Measurements from ENCODE around the gene ZNF337. TPM values are rescaled to one million over a fixed set of nuclear protein-coding genes. Genes with fewer than 3 reads are reported as not detected.
"Not testable (repeated sequence)": the region's sequence is repeated elsewhere in the genome, so short reads cannot be mapped to it uniquely, and the experiment has no call there.

ZNF337 gene
- polyA plus RNA-seq (ENCODE audit: insufficient read length), result 39.1 TPM
- long read RNA-seq, donor 1, transcript ZNF337-201 (5 exons, 3,205 nt), result major isoform, 5 of 5 reads
- long read RNA-seq, donor 1, partial matches to known transcripts, result 0 of 5 reads
- long read RNA-seq, donor 1, other reads (novel, unspliced or antisense), result 0 of 5 reads
- long read RNA-seq, donor 2, transcript ZNF337-201 (5 exons, 3,205 nt), result major isoform, 6 of 10 reads
- long read RNA-seq, donor 2, partial matches to known transcripts, result 0 of 10 reads
- long read RNA-seq, donor 2, other reads (novel, unspliced or antisense), result 0 of 10 reads
- long read RNA-seq, donor 3, transcript ZNF337-201 (5 exons, 3,205 nt), result major isoform, 5 of 6 reads
- long read RNA-seq, donor 3, partial matches to known transcripts, result 0 of 6 reads
- long read RNA-seq, donor 3, other reads (novel, unspliced or antisense), result 0 of 6 reads
- long read RNA-seq, donor 4, result 0 reads
- long read RNA-seq, donor 5, partial matches to known transcripts, result 0 of 5 reads
- long read RNA-seq, donor 5, other reads (novel, unspliced or antisense), result 0 of 5 reads
- long read RNA-seq, donor 6, transcript ZNF337-201 (5 exons, 3,205 nt), result major isoform, 6 of 6 reads
- long read RNA-seq, donor 6, partial matches to known transcripts, result 0 of 6 reads
- long read RNA-seq, donor 6, other reads (novel, unspliced or antisense), result 0 of 6 reads
- long read RNA-seq, donor 7, transcript ZNF337-202 (4 exons, 3,613 nt), result minor isoform, 5 of 14 reads
- long read RNA-seq, donor 7, transcript ZNF337-201 (5 exons, 3,205 nt), result major isoform, 9 of 14 reads
- long read RNA-seq, donor 7, partial matches to known transcripts, result 0 of 14 reads
- long read RNA-seq, donor 7, other reads (novel, unspliced or antisense), result 0 of 14 reads
- long read RNA-seq, donor 8, partial matches to known transcripts, result 0 of 4 reads
- long read RNA-seq, donor 8, other reads (novel, unspliced or antisense), result 0 of 4 reads

- DNase-seq, result peak; percentile 94
Measured at GRCh38 chr20:25696371-25697131, at the start of gene ZNF337. TSS of gene ZNF337 (minus strand) at chr20:25696853. CDS start at chr20:25686417, 10,436 bp downstream.

- no peak for DNase-seq
Measured at GRCh38 chr20:25745738-25746137, 49.1 kb upstream of the ZNF337 start.

- no peak for DNase-seq
Measured at GRCh38 chr20:25745100-25745499, 48.4 kb upstream of the ZNF337 start.

GRCh38 chr20:25744261-25744660 is 47.6 kb upstream of the ZNF337 start:
- DNase-seq, result no peak

GRCh38 chr20:25741088-25741487 is 44.4 kb upstream of the ZNF337 start:
- DNase-seq, result no peak

- no peak for DNase-seq
Measured at GRCh38 chr20:25739615-25740320, 43.1 kb upstream of the ZNF337 start.

GRCh38 chr20:25738198-25738597 is 41.5 kb upstream of the ZNF337 start:
- no peak for DNase-seq

- no peak for DNase-seq
Measured at GRCh38 chr20:25733903-25734302, 37.2 kb upstream of the ZNF337 start.

- DNase-seq, result no peak
Measured at GRCh38 chr20:25730862-25731261, 34.2 kb upstream of the ZNF337 start.

- no peak for DNase-seq
Measured at GRCh38 chr20:25726357-25726756, 29.7 kb upstream of the ZNF337 start.

- no peak for DNase-seq
Measured at GRCh38 chr20:25725639-25726038, 29.0 kb upstream of the ZNF337 start.

- no peak for DNase-seq
Measured at GRCh38 chr20:25723975-25724374, 27.3 kb upstream of the ZNF337 start.

GRCh38 chr20:25720285-25720684 is 23.6 kb upstream of the ZNF337 start:
- no peak for DNase-seq

- DNase-seq, result not testable (repeated sequence)
Measured at GRCh38 chr20:25718896-25719809, 22.5 kb upstream of the ZNF337 start.

GRCh38 chr20:25707695-25708094 is 11.0 kb upstream of the ZNF337 start:
- no peak for DNase-seq

GRCh38 chr20:25706793-25707192 is 10.1 kb upstream of the ZNF337 start:
- no peak for DNase-seq

- no peak for DNase-seq
Measured at GRCh38 chr20:25705830-25706351, 9.2 kb upstream of the ZNF337 start.

GRCh38 chr20:25704303-25704702 is 7.7 kb upstream of the ZNF337 start:
- not testable (repeated sequence) for DNase-seq

- DNase-seq, result not testable (repeated sequence)
Measured at GRCh38 chr20:25700835-25701234, 4.2 kb upstream of the ZNF337 start.

- DNase-seq, result no peak
Measured at GRCh38 chr20:25699914-25700313, 3.3 kb upstream of the ZNF337 start.
